Fibroblast of gingiva (primary cell): Measurements from ENCODE around the gene LYPD6.

Source experiments
- DNase-seq: peaks from one replicate; pipeline ENCODE4 v3.0.0-alpha.2; 2011; ENCODE audit warnings: low read depth

The LYPD6 gene

GRCh38 chr2:149513461-149513860 lies 183.1 kb downstream of the LYPD6 start:
- no peak for DNase-seq
